ENCODE results near the gene GADD45G. TPM values are rescaled to one million over a fixed set of nuclear protein-coding genes. Genes with fewer than 3 reads are reported as not detected.

GADD45G gene
- total and polyA plus RNA-seq, 5 experiments from 2014 or later, result 0.21 to 3.7 (median 0.87) TPM; not detected in 1

Other genes with a start within 250 kb of the GADD45G start
- 100 to 1,000 TPM; 565 to 573 TPM for gene SEMA4D, start 106.9 kb upstream of the GADD45G start, total RNA-seq
- 100 to 1,000 TPM; 154 to 359 (median 176) TPM for gene SEMA4D, start 106.9 kb upstream of the GADD45G start, polyA plus RNA-seq

Data from naive thymus-derived CD8-positive, alpha-beta T cell (primary cell).